ENCODE results near the gene LCN12.

Gene LCN12

DNA sequence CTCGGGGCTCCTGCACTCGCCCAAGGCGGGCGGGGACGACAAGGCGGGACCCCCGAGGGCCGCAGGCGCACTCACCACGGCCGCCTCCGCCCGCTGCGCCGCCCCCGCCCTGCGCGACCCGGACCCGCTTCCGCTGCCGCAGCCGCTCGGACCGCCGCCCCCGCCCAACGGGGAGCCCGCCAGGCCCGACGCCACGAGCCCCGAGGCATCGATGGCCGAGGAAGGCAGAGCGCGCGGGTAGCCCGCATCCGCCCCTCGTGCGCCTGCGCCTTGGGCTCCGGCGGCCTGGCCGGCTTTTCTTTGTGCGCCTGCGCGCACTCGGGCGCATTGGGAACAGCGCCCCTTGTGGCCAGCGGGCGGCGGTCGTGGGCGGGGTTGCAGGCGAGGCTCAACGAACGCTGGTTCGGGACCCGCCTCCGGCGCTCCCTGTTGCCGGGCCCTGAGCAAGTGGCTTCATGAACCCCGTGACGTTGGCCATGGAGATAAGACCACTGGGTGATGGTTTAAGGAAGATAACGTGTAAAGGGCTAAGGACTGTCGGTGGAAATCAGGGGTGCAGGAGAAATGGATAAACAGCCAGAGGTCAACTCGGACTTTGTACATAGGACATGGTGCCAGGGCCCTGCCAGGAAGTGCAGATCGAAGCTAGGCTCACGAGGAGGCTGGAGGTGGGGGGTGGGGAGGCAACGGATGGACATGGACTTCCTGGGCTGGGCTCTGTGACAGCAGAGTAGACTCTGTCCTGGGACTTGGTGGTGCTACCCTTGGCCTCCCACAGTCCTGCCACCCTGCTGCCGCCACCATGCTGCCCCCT lies 7.3 kb upstream of the LCN12 start, which contains the start of the genes C8G and FBXW5:
Gene C8G (plus strand): TSS at position 725 of the 814 bp plus-strand sequence. CDS start 78 bp downstream, at position 803.
Gene FBXW5 (minus strand): TSS at position 220 of the 814 bp plus-strand sequence. CDS start 655 bp downstream, outside the sequence.
- peak; percentile 85 to 95 (median 92) for DNase-seq (ENCODE audit: low read depth in 3 of 3, low spot score in 1 of 3)

DNA sequence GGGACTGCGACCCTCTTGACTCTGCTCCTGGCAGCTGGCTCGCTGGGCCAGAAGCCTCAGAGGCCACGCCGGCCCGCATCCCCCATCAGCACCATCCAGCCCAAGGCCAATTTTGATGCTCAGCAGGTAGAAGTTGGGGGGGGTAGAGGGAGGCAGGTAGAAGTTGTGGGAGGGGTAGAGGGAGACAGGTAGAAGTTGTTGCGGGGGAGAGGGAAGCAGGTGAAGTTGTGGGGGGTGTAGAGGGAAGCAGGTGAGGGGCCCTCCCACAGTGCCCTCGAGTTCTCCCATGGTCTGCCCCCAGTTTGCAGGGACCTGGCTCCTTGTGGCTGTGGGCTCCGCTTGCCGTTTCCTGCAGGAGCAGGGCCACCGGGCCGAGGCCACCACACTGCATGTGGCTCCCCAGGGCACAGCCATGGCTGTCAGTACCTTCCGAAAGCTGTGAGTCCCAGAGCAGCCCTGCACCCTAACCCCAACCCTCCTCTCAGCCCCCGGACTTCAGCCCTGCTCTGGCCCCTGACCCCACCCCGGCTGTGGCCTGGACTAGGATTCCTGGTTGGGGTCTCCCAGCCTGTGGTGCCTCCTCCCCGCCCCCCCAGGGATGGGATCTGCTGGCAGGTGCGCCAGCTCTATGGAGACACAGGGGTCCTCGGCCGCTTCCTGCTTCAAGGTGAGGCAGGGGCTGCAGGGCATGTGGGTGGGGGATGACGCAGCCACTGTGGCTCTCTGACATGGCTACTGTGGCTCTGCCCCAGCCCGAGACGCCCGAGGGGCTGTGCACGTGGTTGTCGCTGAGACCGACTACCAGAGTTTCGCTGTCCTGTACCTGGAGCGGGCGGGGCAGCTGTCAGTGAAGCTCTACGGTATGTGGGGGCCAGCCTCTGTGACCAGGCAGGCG lies 6.5 kb upstream of the LCN12 start:
- DNase-seq (ENCODE audit: low read depth in 3 of 3, low spot score in 1 of 3), result no peak

DNA sequence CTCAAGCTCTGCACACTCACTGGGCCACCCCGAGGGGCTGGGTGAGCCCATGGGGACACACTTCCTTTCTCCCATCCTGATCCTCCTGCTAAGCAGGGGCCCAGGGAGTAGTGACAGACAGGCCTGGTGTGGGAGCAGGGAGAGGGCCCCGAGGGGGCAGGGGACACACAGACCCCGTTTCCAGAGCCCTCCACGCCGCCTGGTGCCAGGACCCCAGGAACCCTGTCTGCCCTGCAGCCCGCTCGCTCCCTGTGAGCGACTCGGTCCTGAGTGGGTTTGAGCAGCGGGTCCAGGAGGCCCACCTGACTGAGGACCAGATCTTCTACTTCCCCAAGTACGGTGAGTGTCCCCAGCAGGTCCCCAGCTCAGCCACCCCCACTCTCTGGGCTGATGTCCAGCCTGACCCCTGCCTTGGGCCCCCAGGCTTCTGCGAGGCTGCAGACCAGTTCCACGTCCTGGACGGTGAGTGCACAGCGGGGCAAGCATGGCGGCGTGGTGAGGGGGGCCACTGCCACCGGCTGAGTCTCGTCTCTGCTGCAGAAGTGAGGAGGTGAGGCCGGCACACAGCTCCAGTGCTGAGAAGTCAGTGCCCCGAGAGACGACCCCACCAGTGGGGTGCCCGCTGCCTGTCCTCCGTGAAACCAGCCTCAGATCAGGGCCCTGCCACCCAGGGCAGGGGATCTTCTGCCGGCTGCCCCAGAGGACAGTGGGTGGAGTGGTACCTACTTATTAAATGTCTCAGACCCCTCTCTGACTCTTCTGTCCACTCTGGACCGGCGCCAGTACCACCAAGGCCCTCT lies 5.6 kb upstream of the LCN12 start:
- DNase-seq (ENCODE audit: low read depth in 3 of 3, low spot score in 1 of 3), result no peak

DNA sequence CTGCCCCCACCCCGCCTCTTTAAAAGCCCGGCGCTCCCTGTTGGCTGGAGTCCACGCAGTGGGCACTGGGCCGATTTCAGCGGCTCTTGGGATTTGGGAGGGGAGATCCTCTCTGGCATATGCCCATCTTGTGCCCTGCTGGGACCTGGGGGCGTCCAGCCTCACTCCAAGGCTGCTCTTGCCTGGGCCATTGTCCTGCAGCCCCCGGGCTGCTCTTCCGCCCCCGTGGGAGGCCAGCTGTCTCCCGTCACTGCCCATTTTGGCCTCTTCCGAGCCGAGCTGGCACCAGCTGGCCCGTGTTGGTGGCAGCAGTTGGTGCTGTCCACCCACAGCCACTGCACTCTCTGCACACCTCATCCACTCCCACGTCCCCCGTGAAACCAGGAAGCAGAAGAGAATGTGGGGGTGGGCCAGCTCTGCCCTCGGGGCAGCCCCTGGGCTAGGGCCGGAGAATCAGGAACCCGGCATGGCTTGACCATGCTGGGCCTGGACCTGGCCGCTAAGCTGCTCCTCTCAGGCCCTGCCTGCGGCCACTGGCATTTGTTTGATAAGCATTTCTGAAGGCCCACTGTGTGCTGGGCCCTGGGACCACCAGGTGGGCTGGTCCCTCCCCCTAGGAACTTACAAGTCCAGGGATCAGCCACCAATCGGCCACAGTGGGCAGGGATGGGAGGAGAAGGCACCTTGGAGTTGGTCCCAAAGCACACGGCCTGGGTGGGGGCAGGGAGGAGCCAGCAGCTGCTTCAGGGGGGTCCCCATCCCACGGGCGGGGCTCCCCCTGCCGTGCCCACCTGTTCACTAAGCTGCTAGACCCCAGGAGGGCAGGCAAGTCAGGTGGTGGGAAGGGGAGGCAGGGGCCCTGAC lies 4.8 kb upstream of the LCN12 start:
- DNase-seq (ENCODE audit: low read depth in 3 of 3, low spot score in 1 of 3), result no peak

DNA sequence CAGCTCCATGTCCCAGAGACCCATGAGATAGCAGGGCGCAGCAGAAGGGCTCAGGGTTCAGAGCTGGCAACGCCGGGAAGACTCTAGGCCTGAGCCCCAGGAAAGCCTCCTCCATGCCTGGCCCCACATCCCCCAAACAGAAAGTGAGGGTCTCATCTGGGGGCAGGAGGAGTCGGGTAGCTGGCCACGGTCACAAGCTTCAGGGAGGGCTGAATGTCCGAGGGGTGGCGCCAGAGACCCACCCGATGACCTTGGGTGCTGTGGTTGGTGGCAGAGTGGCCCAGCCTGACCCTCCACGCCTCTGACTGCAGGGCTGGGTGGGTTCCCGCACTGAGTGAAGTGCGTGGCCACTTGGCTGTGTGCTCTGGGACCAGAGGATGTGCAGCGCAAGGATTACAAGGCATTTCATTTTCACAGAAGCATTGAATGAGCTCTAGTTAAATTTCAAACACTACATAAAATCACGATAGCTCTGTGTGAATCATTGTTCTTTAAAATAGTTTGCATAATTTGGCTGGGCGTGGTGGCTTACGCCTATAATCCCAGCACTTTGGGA lies 4.0 kb upstream of the LCN12 start:
- DNase-seq (ENCODE audit: low read depth in 3 of 3, low spot score in 1 of 3), result no peak

DNA sequence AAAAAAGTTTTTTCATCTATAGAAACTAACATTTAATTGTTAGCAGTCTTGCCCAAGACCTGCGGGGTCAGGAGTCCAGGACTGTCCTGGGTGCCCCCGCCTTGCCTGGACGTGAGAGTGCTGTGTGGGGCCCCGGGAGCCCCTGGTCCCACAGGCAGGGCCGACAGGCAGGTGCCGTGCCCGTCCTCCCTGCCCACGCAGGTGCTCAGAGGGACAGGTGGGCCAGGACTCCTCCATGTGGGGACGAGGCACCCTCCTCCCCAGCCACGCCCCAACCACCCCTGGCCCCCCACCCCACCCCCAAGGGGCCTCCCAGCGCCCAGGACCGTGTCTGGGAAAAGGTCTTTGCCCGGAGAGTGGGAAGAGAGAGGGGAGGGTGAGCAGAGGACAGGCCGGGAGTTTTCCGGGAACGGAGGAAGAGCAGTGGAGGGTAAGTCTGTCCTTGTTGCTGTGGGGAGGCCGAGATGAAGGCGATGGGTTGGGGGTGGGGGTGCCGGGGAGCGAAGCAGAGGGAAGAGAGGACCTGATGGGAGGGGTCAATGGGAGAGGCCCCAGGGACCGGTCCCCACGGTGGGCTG lies 2.7 kb upstream of the LCN12 start:
- DNase-seq (ENCODE audit: low read depth in 3 of 3, low spot score in 1 of 3), result no peak

DNA sequence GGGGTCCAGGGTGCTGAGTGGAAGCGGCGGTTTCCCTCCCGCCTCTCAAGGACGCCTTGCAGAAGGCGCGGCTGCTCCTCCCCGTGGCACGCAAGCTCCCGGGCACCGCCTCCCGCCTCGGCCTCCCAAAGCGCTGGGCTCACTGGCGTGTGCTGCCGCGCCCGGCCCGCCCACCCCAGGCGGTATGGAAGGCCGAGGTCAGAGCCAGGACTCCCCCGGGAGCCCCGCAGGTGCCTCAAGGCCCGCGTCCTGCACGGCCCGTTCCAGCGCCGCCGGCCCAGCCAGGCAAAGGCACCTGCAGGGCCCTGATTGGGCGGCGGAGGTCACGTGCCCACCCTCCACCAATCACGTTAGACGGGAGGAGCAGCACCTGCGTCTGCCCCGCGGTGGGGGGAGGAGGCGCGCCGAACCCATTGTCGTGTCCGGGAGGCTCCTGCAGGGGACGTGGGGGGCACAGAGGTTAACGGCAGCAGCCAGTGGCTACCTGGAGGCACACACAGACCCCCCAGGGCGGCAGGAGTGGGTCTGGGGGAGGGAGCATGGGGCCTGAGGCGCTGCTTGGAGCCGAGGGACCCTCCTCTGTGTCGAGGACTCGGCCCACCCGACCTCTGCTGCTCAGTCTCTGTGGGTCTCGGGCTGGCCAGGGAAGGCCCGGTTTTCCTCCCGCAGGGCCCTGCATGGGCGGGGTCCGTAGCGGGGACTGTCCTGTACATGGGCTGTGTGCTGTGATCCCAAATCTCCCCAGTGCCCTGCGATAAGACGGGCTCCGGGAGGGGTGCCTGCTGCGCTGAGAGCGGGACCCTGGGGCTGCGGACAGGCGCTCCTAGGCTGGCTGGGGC lies 2.0 kb upstream of the LCN12 start:
- DNase-seq (ENCODE audit: low read depth in 3 of 3, low spot score in 1 of 3), result peak; percentile 90 to 93 (median 93)

DNA sequence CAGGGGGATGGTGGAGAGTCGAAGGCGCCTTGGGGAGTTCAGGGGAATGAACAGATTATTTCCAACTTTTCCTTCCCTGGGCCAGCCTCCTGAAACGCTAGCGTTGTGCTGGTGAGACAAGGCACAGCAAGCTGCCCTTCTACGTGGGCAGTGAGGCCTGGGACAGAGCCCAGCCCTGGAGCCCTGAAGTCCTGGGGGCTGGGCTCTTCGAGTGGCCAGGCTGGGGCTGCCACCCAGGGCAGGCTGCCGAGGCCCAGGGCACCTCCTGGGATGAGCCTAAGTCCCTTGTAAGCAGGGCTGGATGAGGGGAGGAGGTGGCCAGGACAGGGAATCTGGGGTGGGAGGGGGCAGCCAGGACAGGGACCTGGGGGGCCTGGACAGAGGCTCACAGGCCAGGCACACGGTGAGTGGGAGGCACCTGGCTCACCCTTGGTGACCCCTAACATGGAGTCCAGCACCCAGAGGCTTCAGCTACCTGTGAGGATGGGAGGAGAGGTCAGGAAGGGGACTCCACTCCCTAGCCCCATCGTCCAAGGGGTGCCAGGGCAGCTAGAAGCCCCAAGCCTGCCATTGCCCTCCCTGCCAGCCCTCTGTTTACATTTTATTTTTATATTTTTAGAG lies 1.3 kb upstream of the LCN12 start:
- no peak for DNase-seq (ENCODE audit: low read depth in 3 of 3, low spot score in 1 of 3)

DNA sequence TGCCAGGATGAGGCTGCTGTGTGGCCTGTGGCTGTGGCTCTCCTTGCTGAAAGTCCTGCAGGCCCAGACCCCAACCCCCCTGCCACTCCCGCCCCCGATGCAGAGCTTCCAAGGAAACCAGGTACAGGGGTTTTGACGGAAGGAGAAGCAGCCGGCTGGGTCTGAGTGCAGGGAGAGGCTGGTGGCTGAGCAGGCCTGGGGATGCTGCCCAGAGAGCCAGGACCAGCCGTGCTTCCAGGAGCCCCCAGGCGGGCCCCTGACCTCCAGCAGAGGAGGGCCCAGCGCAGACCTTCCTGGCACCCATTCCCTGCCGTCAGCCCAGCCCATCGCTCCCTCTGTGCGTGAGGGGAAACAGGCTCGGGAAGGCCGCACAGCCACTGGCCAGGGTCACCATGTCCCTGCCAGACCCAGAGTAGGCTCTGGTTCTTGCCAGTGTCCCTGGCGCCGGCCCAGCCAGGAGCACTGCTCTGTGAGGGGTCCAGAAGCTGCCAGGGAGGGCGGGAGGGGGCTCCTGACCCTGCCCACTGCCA lies 313 bp downstream of the LCN12 start:
- DNase-seq (ENCODE audit: low read depth in 3 of 3, low spot score in 1 of 3), result no peak

DNA sequence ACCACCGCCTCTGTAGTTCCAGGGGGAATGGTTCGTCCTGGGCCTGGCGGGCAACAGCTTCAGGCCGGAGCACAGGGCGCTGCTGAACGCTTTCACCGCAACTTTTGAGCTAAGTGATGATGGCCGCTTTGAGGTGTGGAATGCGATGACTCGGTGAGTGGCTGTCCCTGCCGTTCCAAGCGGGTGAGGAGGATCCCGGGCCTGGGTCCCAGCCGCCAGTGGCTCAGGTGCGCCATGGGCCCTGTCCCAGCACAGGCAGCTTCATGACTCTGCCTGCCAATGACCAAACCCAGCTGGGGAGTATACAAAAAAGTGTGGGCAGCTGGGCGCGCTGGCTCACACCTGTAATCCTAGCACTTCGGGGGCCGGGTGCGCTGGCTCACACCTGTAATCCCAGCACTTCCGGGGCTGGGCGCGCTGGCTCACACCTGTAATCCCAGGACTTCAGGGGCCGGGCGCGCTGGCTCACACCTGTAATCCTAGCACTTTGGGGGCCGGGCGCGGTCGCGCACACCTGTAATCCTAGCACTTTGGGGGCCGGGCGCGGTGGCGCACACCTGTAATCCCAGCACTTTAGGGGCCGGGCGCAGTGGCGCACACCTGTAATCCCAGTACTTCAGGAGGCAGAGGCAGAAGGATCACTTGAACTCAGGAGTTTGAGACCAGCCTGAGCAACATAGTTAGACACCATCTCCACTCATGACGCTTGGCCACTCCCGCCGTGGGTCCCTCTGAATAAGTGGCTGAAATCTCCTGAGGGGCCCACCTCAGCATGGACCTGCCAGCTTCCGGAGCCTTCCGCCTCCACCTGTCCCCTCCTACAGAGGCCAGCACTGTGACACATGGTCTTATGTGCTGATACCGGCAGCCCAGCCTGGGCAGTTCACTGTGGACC lies 1.1 kb downstream of the LCN12 start:
- no peak for DNase-seq (ENCODE audit: low read depth in 3 of 3, low spot score in 1 of 3)

DNA sequence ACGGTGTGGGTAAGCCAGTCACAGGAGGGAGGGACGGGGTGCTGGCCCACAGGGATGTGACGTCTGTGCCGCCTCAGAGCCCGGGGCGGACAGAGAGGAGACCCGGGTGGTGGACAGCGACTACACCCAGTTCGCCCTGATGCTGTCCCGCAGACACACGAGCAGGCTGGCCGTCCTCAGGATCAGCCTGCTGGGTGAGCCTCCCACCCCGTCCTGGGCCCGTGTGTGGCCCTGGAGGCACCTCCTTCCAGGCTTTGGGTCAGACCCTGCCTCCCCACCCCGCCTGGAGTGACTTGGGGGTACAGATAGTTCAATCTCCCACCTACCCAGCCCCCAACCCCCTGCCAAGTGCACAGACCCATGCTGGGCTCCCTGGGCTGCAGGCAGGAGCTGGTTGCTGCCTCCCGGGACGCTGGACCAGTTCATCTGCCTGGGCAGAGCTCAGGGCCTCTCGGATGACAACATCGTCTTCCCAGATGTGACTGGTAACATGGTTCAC lies 1.7 kb downstream of the LCN12 start:
- no peak for DNase-seq (ENCODE audit: low read depth in 3 of 3, low spot score in 1 of 3)

DNA sequence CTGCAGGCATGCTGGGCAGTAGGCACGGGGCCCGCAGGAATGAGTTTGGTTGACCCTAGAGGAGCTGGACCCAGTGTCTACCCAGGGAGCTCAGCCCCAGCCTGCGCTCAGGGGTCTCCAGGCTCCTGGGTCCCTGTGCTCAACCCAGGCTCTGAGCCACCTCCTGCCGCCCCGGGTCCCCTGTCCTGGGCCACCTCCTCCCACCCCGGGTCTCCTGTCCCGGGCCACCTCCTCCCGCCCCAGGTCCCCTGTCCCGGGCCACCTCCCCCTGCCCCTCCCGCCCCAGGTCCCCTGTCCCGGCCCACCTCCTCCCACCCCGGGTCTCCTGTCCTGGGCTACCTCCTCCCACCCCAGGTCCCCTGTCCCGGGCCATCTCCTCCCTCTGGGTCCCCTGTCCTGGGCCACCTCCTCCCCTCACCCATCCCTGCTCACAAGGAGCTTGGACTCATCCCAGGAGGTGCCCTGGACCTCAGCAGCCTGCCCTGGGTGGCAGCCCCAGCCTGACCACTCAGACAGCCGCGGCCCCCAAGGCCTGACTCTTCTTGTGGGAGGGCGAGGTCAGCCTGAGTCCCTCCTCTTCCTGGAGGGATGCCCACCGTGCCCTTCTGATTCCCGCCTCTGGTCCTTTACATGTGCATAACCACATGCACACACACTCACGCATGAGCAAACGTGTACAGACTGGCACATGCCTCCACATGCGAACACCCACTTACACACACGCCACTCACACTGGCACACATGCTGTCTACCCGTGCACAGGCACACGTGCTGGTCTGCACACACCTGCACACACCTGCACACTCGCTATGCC lies 2.4 kb downstream of the LCN12 start:
- DNase-seq (ENCODE audit: low read depth in 3 of 3, low spot score in 1 of 3), result no peak

DNA sequence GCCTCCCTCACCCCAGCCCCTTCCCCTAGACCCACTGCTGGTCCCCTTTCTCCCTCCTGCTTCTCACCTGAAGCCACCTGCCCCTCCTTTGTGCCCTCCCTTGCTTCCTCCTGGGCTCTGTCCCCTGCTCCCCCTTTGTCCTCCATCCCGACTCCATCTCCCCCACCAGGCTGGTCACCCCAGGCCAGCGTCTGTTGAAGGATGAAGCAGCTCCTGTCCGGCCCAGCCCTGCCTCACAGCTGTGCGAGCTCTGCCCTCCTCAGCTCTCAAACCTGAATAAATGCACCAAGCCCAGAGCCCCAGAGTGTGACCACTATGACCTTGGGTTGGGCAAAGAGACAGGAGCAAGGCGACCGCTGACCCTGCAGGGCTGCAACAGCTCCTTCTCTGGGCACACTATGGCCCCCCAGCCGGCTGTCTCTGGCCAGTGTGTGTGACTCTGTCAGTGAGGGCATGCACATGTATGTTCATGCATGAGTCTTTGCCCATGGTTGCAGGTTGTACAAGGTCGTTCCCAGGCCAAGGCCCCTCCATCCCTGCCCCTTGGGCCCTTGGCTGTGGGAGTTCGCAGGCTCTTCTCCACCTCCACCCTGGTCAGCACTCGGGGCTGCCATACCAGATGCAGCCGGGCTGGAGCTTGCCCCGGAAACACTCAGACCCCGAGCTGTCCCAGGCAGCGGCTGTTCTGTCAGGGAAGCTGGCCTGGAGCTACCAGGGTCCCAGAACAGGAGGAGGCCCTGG lies 3.3 kb downstream of the LCN12 start:
- no peak for DNase-seq (ENCODE audit: low read depth in 3 of 3, low spot score in 1 of 3)

DNA sequence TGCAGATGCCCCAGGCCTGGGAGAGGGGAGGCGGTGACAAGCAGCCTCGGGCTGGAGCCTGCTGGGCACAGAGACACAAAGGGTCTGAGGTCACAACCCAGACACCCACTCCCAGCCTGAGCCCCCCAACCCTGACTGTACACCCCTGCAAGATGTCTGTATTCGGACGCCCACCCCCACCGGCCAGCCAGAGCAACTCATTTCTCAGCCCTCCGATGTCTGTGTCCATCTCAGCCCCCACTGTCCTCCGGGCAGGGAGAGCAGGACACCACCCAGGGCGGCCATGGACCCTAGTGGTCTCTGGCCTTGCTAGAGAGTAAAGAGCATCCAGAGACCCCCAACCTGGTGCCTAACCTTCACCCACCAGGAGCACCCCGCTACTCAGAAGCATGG lies 3.9 kb downstream of the LCN12 start:
- no peak for DNase-seq (ENCODE audit: low read depth in 3 of 3, low spot score in 1 of 3)

DNA sequence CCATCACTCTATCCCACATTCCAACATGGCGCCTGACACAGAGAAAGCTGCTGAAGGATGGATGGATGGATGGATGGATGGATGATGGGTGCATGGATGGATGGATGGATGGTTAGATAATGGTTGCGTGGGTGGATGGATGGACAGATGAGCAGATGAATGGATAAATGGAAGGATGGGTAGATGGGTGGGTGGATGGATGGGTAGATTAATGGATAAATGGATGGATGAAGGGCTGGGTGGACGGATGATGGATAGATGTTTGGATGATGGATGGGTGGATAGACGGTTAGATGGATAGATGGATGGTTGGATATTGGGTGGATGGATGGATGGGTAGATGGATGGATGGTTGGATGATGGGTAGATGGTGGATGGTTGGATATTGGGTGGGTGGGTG lies 4.5 kb downstream of the LCN12 start:
- DNase-seq (ENCODE audit: low read depth in 3 of 3, low spot score in 1 of 3), result no peak

All from stimulated activated CD4-positive, alpha-beta T cell treated with anti-CD3 and anti-CD28 coated beads, TNF-alpha, amount 100 ng/mL, for 1 hour (primary cell).